GM13976 (cell line): ENCODE data around the gene KRT73.

Experiments used
- DNase-seq: peaks from one replicate; pipeline ENCODE4 v3.0.0; 2012; ENCODE audit warnings: low spot score
- in situ Hi-C: fragments of 300-500 bp; cut with MboI; formaldehyde crosslinking; loops from one replicate; pipeline ENCODE4 v1.12.0; 2022; ENCODE audit warnings: low sequenced_read_pairs, mixed read lengths, inconsistent platforms; ENCODE audit not compliant: unreplicated experiment
- TF ChIP-seq, protein P1 (sequence below): IDR thresholded peaks from 2 replicates; pipeline ENCODE4 v1.5.1; 2012; ENCODE audit warnings: borderline replicate concordance, mild to moderate bottlenecking; ENCODE audit not compliant: insufficient read depth; ENCODE audit errors: extremely low read depth, missing control alignments, control extremely low read depth

The KRT73 gene

DNA sequence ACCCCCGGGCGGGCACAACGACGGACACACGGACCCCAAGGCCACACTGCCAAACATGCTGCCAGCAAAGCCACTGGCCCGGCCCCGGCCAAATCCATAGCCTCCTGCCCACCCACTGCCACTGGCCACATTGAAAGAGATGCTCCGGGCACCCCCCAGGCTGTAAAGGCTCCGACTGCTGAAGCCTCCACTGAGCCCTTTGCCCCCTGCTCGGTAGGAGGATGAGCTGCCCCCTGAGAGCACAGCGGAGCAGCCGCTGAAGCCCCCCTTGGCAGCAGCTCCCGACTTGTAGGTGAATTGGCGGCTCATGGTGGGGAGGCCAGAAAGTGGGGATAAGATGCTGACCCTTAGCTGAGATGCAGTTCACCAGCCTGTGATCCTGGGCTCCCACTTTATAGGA, at the start of gene KRT73:
Gene KRT73, minus strand, starts transcription at position 344 of the 400 bp plus-strand sequence. Its CDS starts 35 bp downstream, at position 309.
- in situ Hi-C loops = no loop called here
- TF ChIP-seq, protein P1, sequence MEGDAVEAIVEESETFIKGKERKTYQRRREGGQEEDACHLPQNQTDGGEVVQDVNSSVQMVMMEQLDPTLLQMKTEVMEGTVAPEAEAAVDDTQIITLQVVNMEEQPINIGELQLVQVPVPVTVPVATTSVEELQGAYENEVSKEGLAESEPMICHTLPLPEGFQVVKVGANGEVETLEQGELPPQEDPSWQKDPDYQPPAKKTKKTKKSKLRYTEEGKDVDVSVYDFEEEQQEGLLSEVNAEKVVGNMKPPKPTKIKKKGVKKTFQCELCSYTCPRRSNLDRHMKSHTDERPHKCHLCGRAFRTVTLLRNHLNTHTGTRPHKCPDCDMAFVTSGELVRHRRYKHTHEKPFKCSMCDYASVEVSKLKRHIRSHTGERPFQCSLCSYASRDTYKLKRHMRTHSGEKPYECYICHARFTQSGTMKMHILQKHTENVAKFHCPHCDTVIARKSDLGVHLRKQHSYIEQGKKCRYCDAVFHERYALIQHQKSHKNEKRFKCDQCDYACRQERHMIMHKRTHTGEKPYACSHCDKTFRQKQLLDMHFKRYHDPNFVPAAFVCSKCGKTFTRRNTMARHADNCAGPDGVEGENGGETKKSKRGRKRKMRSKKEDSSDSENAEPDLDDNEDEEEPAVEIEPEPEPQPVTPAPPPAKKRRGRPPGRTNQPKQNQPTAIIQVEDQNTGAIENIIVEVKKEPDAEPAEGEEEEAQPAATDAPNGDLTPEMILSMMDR = no peak
- no peak for DNase-seq

DNA sequence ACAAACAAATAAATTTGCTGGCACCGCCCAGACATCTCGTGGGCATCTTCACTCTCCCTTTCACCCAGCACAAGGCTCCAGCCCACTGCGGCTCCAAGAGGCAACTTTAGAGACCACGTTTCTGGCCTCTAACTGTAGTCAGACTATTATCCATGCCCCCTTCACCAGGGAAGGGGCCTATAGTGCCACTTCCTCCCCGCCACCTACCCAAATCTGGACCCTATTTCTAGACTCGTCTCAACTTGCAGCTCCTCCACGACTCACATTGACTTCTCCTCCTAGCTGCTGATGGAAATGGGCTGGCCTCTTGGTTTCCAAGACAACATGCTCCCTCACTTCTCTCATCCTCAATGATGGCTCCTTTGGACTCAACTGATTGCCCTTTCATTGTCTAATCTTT, 49.6 kb upstream of the KRT73 start:
- DNase-seq = no peak
- in situ Hi-C loops = no loop called here
- TF ChIP-seq, protein P1 = no peak

DNA sequence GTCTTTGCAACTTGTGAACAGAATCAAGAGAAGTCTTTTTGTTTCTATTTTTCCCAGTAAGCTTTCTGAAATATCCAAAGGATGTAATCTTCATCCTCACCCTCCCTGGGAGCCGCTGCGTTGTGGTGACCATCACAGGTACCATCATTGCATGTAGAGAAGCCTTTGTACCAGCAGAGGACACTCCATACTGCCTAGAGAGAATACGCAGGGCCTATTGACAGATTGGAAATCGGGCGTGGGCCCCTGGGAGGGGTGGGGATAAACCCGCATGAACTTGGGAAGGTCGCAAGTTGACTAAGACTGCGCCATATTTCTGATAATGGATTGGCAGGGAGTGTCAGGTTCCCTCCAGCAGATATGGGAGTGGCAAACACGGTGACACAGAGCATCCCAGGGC, 49.1 kb upstream of the KRT73 start:
- DNase-seq = no peak
- TF ChIP-seq, protein P1 = no peak
- in situ Hi-C loops = no loop called here

GRCh38 chr12:52666471-52666870, 48.1 kb upstream of the KRT73 start:
- DNase-seq = no peak
- in situ Hi-C loops = no loop called here
- TF ChIP-seq, protein P1 = no peak

- TF ChIP-seq, protein P1 = no peak
- in situ Hi-C loops = no loop called here
- no peak for DNase-seq
These were observed 45.1 kb upstream of the KRT73 start for GRCh38 chr12:52663420-52663819.

GRCh38 chr12:52662918-52663229, 44.5 kb upstream of the KRT73 start:
- in situ Hi-C loops = no loop called here
- DNase-seq = no peak
- TF ChIP-seq, protein P1 = no peak

DNA sequence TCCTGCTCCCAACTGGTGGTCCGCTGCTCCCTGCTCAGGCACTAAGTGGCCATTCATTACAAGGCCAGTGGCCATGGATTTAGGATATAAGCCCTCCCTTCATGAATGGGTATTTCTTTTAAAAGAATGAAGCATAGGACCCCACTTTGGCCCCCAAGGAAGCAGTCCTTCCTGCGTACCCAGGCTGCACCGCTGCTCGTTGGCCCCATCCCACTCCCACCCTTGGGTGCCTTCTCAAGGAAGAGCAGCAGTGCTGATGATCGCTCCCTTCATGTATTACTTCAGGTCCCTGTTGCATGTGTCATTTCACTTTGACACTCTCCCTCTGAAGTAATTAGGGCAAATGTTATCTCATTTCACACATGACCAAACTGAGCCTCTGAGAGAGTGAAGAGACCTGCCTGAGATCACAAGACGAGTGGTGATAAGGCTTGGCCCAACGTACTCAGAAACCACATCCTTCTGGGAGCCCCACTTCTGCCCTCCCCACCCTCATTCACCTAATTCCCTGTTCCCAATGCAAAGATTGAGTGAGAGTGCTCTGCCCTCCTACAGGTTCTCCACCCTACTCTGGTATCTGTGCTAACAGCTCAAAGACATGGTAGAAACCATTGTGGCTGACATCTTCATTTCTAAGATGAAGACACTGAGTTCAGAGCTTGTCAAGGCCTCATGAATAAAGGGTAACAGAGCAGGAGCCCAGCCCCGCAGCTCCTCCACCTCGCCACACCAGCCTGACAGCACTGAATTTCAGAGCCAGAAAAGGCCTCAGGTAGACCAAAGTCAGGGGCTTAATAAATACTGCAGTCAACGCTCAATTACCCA, 43.9 kb upstream of the KRT73 start:
- TF ChIP-seq, protein P1 = no peak
- no peak for DNase-seq
- in situ Hi-C loops = no loop called here
